Measurements from ENCODE around the gene SLC30A2.

Gene SLC30A2

GRCh38 chr1:26082020-26082350, 36.1 kb upstream of the SLC30A2 start:
- TF ChIP-seq ZNF223 (tag by site-specific recombination; IDR thresholded peaks at IDR 0.05) (no peak), ZNF449 (tag by site-specific recombination; IDR thresholded peaks at IDR 0.05) (no peak), ZFP37 (tag by site-specific recombination; IDR thresholded peaks at IDR 0.05) (no peak), ZNF701 (tag by site-specific recombination; IDR thresholded peaks at IDR 0.05) (no peak), GLI4 (tag by site-specific recombination; IDR thresholded peaks at IDR 0.05) (no peak), KLF17 (tag by site-specific recombination; IDR thresholded peaks at IDR 0.05) (no peak), EGR2 (tag by site-specific recombination; IDR thresholded peaks at IDR 0.05; ENCODE audit: low read depth) (no peak), BCL11B (tag by site-specific recombination; IDR thresholded peaks at IDR 0.05; ENCODE audit: low read depth) (no peak), ZSCAN16 (tag by site-specific recombination; IDR thresholded peaks at IDR 0.05) (no peak), ZNF488 (tag by site-specific recombination; IDR thresholded peaks at IDR 0.05) (no peak)
- no peaks in the 10 kb centered on the region for H3K9me3 ChIP-seq (ENCODE audit: control insufficient read depth, insufficient read depth, low read depth, low read length)
- H3K36me3 ChIP-seq (ENCODE audit: control insufficient read depth in 2 of 2, insufficient read depth in 1 of 2, low read length in 2 of 2), result no peaks in the 10 kb centered on the region
- H3K27ac ChIP-seq (ENCODE audit: extremely low read depth, low read depth, low read length), result no peak overlapping the region
- H3K4me3 ChIP-seq (ENCODE audit: low read depth, low read length), result no peak overlapping the region
- H3K4me1 ChIP-seq (ENCODE audit: control insufficient read depth, insufficient read depth, low read length), result no peaks in the 10 kb centered on the region
- POLR2A ChIA-PET, result no interaction called here
- CTCF ChIA-PET, result no interaction called here

GRCh38 chr1:26081267-26082019, 35.5 kb upstream of the SLC30A2 start:
- TF ChIP-seq ZNF785 (tag by site-specific recombination; IDR thresholded peaks at IDR 0.05), result no peak
- peak; percentile 68 for TF ChIP-seq ZNF341 (tag by site-specific recombination; IDR thresholded peaks at IDR 0.05; ENCODE audit: low read depth)
- TF ChIP-seq ZFHX2 (tag by site-specific recombination; conservative IDR thresholded peaks at IDR 0.05), result peak; percentile 33; the same call in 1 of the 2 replicates
- TF ChIP-seq EGR2 (tag by site-specific recombination; IDR thresholded peaks at IDR 0.05; ENCODE audit: low read depth), result peak; percentile 42; the same call in 1 of the 2 replicates
- TF ChIP-seq OSR2 (tag by site-specific recombination; IDR thresholded peaks at IDR 0.05), result no peak
- ChIA-PET POLR2A (no interaction called here), CTCF (no interaction called here)
- no peaks in the 10 kb centered on the region for H3K9me3 ChIP-seq (ENCODE audit: control insufficient read depth, insufficient read depth, low read depth, low read length)
- no peak overlapping the region for H3K4me3 ChIP-seq (ENCODE audit: low read depth, low read length)
- H3K27ac ChIP-seq (ENCODE audit: extremely low read depth, low read depth, low read length), result no peak overlapping the region
- no peaks in the 10 kb centered on the region for H3K36me3 ChIP-seq (ENCODE audit: control insufficient read depth in 2 of 2, insufficient read depth in 1 of 2, low read length in 2 of 2)
- H3K4me1 ChIP-seq (ENCODE audit: control insufficient read depth, insufficient read depth, low read length), result no peaks in the 10 kb centered on the region

- CTCF ChIA-PET, result interaction anchor here (1.0 to 1.4 kb wide), 2 partner anchors 10 to 65 kb away, joined by 3 to 5 read pairs; no protein-coding TSS in a partner anchor
- peak; percentile 35; the same call in 1 of the 2 replicates for TF ChIP-seq GLIS1 (tag by site-specific recombination; IDR thresholded peaks at IDR 0.05)
- TF ChIP-seq ZNF112 (tag by site-specific recombination; IDR thresholded peaks at IDR 0.05), result no peak
- no peak for TF ChIP-seq ZSCAN18 (tag by site-specific recombination; IDR thresholded peaks at IDR 0.05)
- Histone ChIP-seq H3K27ac (ENCODE audit: extremely low read depth, low read depth, low read length) (no peak overlapping the region), H3K4me3 (ENCODE audit: low read depth, low read length) (no peak overlapping the region), H3K4me1 (ENCODE audit: control insufficient read depth, insufficient read depth, low read length) (no peaks in the 10 kb centered on the region), H3K36me3 (ENCODE audit: control insufficient read depth in 2 of 2, insufficient read depth in 1 of 2, low read length in 2 of 2) (no peaks in the 10 kb centered on the region), H3K9me3 (ENCODE audit: control insufficient read depth, insufficient read depth, low read depth, low read length) (no peaks in the 10 kb centered on the region)
- POLR2A ChIA-PET, result no interaction called here
Observed at GRCh38 chr1:26079960-26080814, 34.3 kb upstream of the SLC30A2 start.
